Measurements from ENCODE around the gene LAX1.
A peak's percentile ranks its signal among the peaks of the same experiment; 100 is the strongest.
"Not testable (repeated sequence)": the region's sequence is repeated elsewhere in the genome, so short reads cannot be mapped to it uniquely, and the experiment has no call there.

Gene LAX1

GRCh38 chr1:203756036-203756435 lies 8.9 kb upstream of the LAX1 start:
- no peak overlapping the region for H3K4me3 ChIP-seq (ENCODE audit: low read length)
- DNase-seq (ENCODE audit: low read depth) = no peak
- TF ChIP-seq CTCF (conservative IDR thresholded peaks at IDR 0.05; ENCODE audit: low read length) = no peak

- DNase-seq (ENCODE audit: low read depth) = not testable (repeated sequence)
These were observed 6.2 kb upstream of the LAX1 start for GRCh38 chr1:203758749-203759148.

GRCh38 chr1:203760506-203760905 lies 4.5 kb upstream of the LAX1 start:
- no peak for DNase-seq (ENCODE audit: low read depth)
- TF ChIP-seq CTCF (conservative IDR thresholded peaks at IDR 0.05; ENCODE audit: low read length) = no peak
- H3K4me3 ChIP-seq (ENCODE audit: low read length) = no peak overlapping the region

More at GRCh38 chr1:203758749-203759148, 6.2 kb upstream of the LAX1 start:
- H3K4me3 ChIP-seq (ENCODE audit: low read length) = not testable (repeated sequence)

GRCh38 chr1:203761958-203762357 lies 3.0 kb upstream of the LAX1 start:
- not testable (repeated sequence) for H3K4me3 ChIP-seq (ENCODE audit: low read length); DNase-seq (ENCODE audit: low read depth)

GRCh38 chr1:203763505-203763904 lies 1.5 kb upstream of the LAX1 start:
- TF ChIP-seq CTCF (conservative IDR thresholded peaks at IDR 0.05; ENCODE audit: low read length) = no peak
- no peak for DNase-seq (ENCODE audit: low read depth)
- H3K4me3 ChIP-seq (ENCODE audit: low read length) = no peak overlapping the region

GRCh38 chr1:203764105-203765028 lies 616 bp upstream of the LAX1 start:
- H3K4me3 ChIP-seq (ENCODE audit: low read length) = no peak overlapping the region
- no peak for TF ChIP-seq CTCF (conservative IDR thresholded peaks at IDR 0.05; ENCODE audit: low read length)
- no peak for DNase-seq (ENCODE audit: low read depth)

GRCh38 chr1:203768256-203768655 lies 3.3 kb downstream of the LAX1 start:
- H3K4me3 ChIP-seq (ENCODE audit: low read length) = no peak overlapping the region
- TF ChIP-seq CTCF (conservative IDR thresholded peaks at IDR 0.05; ENCODE audit: low read length) = no peak
- no peak for DNase-seq (ENCODE audit: low read depth)

GRCh38 chr1:203769505-203770343 lies 4.7 kb downstream of the LAX1 start:
- peak; percentile 94 for DNase-seq (ENCODE audit: low read depth)
- TF ChIP-seq CTCF (conservative IDR thresholded peaks at IDR 0.05; ENCODE audit: low read length) = no peak
- no peak overlapping the region for H3K4me3 ChIP-seq (ENCODE audit: low read length)

All from AG10803 (cell line).